Neuronal stem cell (in vitro differentiated cells): ENCODE results near the gene CDH23.

ENCODE experiments used
- DNase-seq: peaks from one replicate; pipeline ENCODE4 v3.0.0-alpha.2; 2013; ENCODE audit warnings: low spot score
- H2AFZ ChIP-seq: one replicate; pipeline ENCODE4 v1.6.1; 2013; ENCODE audit warnings: mild to moderate bottlenecking, low read length, inconsistent platforms
- H2AK5ac ChIP-seq: 2 replicates; pipeline ENCODE4 v1.6.1; 2013; ENCODE audit warnings: low read depth, mild to moderate bottlenecking, inconsistent platforms, low read length, moderate library complexity, mixed read lengths
- H2BK120ac ChIP-seq: 2 replicates; pipeline ENCODE4 v1.6.1; 2013; ENCODE audit warnings: low read depth, mild to moderate bottlenecking, inconsistent platforms, low read length, moderate library complexity, mixed read lengths
- H2BK12ac ChIP-seq: one replicate; pipeline ENCODE4 v1.6.1; 2013; ENCODE audit warnings: low read length, inconsistent platforms
- H2BK15ac ChIP-seq: 2 replicates; pipeline ENCODE4 v1.6.1; 2013; ENCODE audit warnings: mild to moderate bottlenecking, low read length, inconsistent platforms, mixed read lengths
- H2BK5ac ChIP-seq: one replicate; pipeline ENCODE4 v1.6.1; 2013; ENCODE audit warnings: inconsistent platforms, mild to moderate bottlenecking, low read length, moderate library complexity
- H3K14ac ChIP-seq: one replicate; pipeline ENCODE4 v1.6.1; 2013; ENCODE audit warnings: low read length, inconsistent platforms
- H3K18ac ChIP-seq: 2 replicates; pipeline ENCODE4 v1.6.1; 2013; ENCODE audit warnings: low read length, inconsistent platforms
- H3K23ac ChIP-seq: 2 replicates; pipeline ENCODE4 v1.6.1; 2013; ENCODE audit warnings: low read depth, mild to moderate bottlenecking, mixed read lengths, low read length, inconsistent platforms; ENCODE audit not compliant: poor library complexity
- H3K27ac ChIP-seq: replicated peaks from 3 replicates; pipeline ENCODE4 v1.5.1; 2013; ENCODE audit warnings: low read length, inconsistent platforms
- H3K27me3 ChIP-seq, 3 experiments: 2 replicates each; pipeline ENCODE4 v1.6.1; 2013; ENCODE audit warnings: low read length in 3 of 3, mild to moderate bottlenecking in 2 of 3, inconsistent platforms in 1 of 3, low read depth in 1 of 3, mixed read lengths in 1 of 3, moderate library complexity in 1 of 3; ENCODE audit not compliant: control insufficient read depth in 3 of 3, insufficient read depth in 3 of 3
- H3K36me3 ChIP-seq, 2 donors: replicated peaks in 1 of 2; 2 replicates each; pipeline ENCODE4 v1.6.1; 2013; ENCODE audit warnings: low read length in 2 of 2; ENCODE audit not compliant: control insufficient read depth in 2 of 2, insufficient read depth in 2 of 2
- H3K4ac ChIP-seq: 2 replicates; pipeline ENCODE4 v1.6.1; 2013; ENCODE audit warnings: inconsistent platforms, mild to moderate bottlenecking, low read length, moderate library complexity
- H3K4me1 ChIP-seq, 2 donors: 1 replicate in 1 of 2; 2 replicates in 1 of 2; pipeline ENCODE4 v1.6.1; 2013; ENCODE audit warnings: low read length in 2 of 2, low read depth in 1 of 2; ENCODE audit not compliant: control insufficient read depth in 2 of 2, insufficient read depth in 1 of 2
- H3K4me2 ChIP-seq: one replicate; pipeline ENCODE4 v1.6.1; 2013; ENCODE audit warnings: mild to moderate bottlenecking, low read length, inconsistent platforms; ENCODE audit not compliant: insufficient read depth, poor library complexity, severe bottlenecking
- H3K4me3 ChIP-seq, 2 donors: 2 replicates each; pipeline ENCODE4 v1.5.1; 2013; ENCODE audit warnings: low read length in 2 of 2, mild to moderate bottlenecking in 2 of 2, inconsistent platforms in 1 of 2, moderate library complexity in 1 of 2
- H3K79me1 ChIP-seq: one replicate; pipeline ENCODE4 v1.6.1; 2013; ENCODE audit warnings: low read depth, mild to moderate bottlenecking, inconsistent platforms, low read length, moderate library complexity
- H3K9ac ChIP-seq: one replicate; pipeline ENCODE4 v1.6.1; 2013; ENCODE audit warnings: mild to moderate bottlenecking, low read depth, low read length, inconsistent platforms; ENCODE audit not compliant: poor library complexity
- H3K9me3 ChIP-seq, 2 donors: replicated peaks in 1 of 2; 2 replicates each; pipeline versions ENCODE3 to v1.6.1; 2013; ENCODE audit warnings: low read length in 2 of 2, mild to moderate bottlenecking in 2 of 2, inconsistent platforms in 1 of 2, low read depth in 1 of 2, mixed read lengths in 1 of 2, moderate library complexity in 1 of 2; ENCODE audit not compliant: control insufficient read depth in 2 of 2, insufficient read depth in 1 of 2
- H4K8ac ChIP-seq: one replicate; pipeline ENCODE4 v1.6.1; 2013; ENCODE audit warnings: low read depth, mild to moderate bottlenecking, inconsistent platforms, low read length, moderate library complexity
- H4K91ac ChIP-seq: one replicate; pipeline ENCODE4 v1.6.1; 2013; ENCODE audit warnings: low read length, low read depth, mild to moderate bottlenecking, inconsistent platforms; ENCODE audit not compliant: poor library complexity
- WGBS, 2 donors: extraction: QIAGEN DNeasy Blood & Tissue Kit; methylation state at CpG; one replicate each; pipeline ENCODE4 v1.1.7; 2013; ENCODE audit warnings: missing lambda C conversion rate in 2 of 2, mixed read lengths in 1 of 2; ENCODE audit not compliant: insufficient read length in 2 of 2, insufficient replicate concordance in 1 of 2; ENCODE audit errors: extremely low coverage in 2 of 2; 5-methylcytosine and 5-hydroxymethylcytosine counted together

CDH23 gene

DNA sequence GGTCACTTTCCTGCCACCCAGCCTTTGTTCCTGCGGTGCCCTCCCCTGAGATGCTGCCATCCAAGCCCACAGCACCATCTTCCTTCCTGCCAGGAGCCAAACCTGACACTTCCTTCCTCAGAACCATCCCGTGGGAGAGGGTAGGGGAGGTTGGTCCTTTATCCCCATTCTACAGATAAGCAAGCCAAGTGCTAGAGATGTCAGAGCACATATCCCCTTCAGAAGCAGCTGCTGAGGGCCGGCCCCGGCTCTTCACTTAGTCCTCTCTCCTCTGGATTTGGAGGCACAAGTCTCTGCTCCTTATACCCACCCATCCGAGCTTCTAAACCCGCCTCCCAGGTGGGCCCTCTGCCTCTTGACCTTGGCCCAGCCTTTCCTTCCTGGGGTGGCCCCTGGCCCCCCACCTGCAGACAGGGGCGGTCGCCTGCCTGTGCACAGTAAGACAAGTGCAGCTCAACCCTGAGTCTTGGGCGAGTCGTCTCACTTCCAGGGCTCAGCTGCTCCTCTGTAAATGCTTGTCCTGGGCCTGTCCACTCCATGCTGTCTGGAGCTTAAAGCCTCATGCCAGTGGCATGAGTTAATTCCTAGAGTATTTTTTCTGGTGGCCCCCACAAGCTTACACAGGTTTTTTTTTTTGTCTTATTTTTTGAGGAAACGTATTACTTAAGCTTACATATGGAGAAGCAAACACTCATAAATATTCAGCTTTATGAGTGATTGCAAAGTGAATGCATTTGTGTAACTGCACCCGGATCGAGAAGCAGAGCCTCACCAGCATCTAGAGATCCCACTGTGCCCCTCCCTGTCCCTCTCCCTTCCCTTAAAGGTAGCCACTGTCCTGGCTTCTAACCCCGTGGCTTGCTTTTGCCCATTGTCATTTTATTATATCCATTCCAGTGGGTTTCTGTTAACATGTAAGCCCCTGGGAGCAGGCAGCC, 125.1 kb downstream of the CDH23 start:
- Histone ChIP-seq H2BK120ac (no peak overlapping the region), H3K18ac (peak overlapping the region; percentile 76), H3K4me3 (no peak overlapping the region), H3K27ac (no peak overlapping the region), H2BK5ac (no peak overlapping the region), H2BK15ac (peak overlapping the region; percentile 86), H3K79me1 (no peaks in the 10 kb centered on the region), H3K14ac (no peak overlapping the region), H4K91ac (no peak overlapping the region), H3K4me1 (peaks cover 0 to 20% of the 10 kb centered on the region in 2 donors), H2AFZ (no peak overlapping the region), H2AK5ac (peak overlapping the region; percentile 74), H3K9ac (no peak overlapping the region), H2BK12ac (peak overlapping the region; percentile 31), H3K9me3 (no peaks in the 10 kb centered on the region), H3K27me3 (peaks cover 0 to 7% (median 2%) of the 10 kb centered on the region in 3 experiments), H3K23ac (no peak overlapping the region), H3K4ac (no peak overlapping the region), H3K4me2 (no peak overlapping the region), H3K36me3 (no peaks in the 10 kb centered on the region), H4K8ac (no peak overlapping the region)
- no peak for DNase-seq
- WGBS, 2 donors: no CpG with 5 or more reads among the region's 14 CpGs

DNA sequence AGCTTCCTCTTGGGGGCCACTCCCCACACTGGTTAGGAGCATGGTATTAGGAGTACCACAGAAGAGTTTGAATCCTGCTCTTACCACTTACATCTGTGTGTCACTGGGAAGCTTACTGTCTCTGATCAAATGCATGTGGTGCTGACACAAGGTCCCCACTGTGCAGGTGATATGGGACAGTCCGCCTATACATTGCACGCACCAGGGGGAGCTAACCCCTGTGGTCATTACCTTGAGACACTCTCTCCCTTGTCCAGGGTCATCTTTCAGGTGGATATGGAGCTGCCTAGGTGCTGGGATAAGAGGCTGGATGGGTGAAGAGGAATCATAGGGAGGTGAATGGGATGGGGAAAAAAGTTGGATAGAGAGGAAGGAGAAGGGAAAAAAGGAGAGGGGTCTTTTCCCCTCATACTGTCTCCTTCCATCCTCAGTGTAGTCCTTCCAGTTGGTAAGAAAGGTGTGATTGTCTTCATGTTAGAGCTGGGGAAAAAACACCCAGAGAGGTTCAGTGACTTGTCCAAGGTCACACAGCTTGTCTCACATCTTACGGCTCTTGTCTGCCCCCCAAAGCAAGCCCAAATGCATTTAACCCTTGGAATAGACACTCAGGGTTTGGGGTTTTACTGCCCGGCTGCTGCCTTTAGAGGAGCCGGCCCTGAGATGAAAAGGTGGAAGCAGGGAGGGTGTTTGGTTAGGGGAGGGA, 125.9 kb downstream of the CDH23 start:
- WGBS, 2 donors: no CpG with 5 or more reads among the region's 5 CpGs
- peaks cover 0 to 23% of the 10 kb centered on the region in 2 donors for H3K4me1 ChIP-seq
- no peak overlapping the region for H3K14ac ChIP-seq
- no peak overlapping the region for H2AFZ ChIP-seq
- H2AK5ac ChIP-seq: no peak overlapping the region
- no peak overlapping the region for H3K4me3 ChIP-seq
- no peak overlapping the region for H3K4me2 ChIP-seq
- H3K27me3 ChIP-seq: peaks cover 0 to 14% (median 2%) of the 10 kb centered on the region in 3 experiments
- no peak overlapping the region for H4K91ac ChIP-seq
- no peak overlapping the region for H2BK15ac ChIP-seq
- H3K18ac ChIP-seq: no peak overlapping the region
- H3K9ac ChIP-seq: no peak overlapping the region
- no peak for DNase-seq
- H3K36me3 ChIP-seq: no peaks in the 10 kb centered on the region
- H2BK5ac ChIP-seq: no peak overlapping the region
- H3K23ac ChIP-seq: no peak overlapping the region
- no peak overlapping the region for H4K8ac ChIP-seq
- no peaks in the 10 kb centered on the region for H3K79me1 ChIP-seq
- no peak overlapping the region for H3K4ac ChIP-seq
- no peak overlapping the region for H2BK12ac ChIP-seq
- no peaks in the 10 kb centered on the region for H3K9me3 ChIP-seq
- H2BK120ac ChIP-seq: no peak overlapping the region
- no peak overlapping the region for H3K27ac ChIP-seq

DNA sequence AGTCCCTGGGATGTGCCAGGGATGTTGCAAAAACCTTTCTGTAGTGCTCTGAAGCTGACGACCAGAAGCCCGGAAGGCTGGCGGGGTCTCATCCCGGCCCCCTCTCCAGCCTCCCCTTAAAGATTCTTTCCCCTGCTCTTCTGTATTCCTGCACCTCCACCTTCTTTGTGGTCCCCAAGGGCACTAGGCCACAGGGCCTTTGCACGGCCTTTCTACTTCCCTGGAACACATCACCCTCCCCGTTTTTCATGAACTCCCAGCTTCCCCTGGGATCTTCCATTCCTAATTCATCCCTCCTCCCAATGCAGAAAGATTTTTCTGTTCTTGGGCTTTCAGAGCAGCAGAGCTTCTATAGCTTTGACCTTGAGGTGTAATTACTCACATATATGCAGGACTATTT, 127.0 kb downstream of the CDH23 start:
- peaks cover 0 to 17% (median 2%) of the 10 kb centered on the region in 3 experiments for H3K27me3 ChIP-seq
- H3K4me1 ChIP-seq: peaks cover 2 to 31% of the 10 kb centered on the region in 2 donors
- no peaks in the 10 kb centered on the region for H3K79me1 ChIP-seq
- H3K36me3 ChIP-seq: no peaks in the 10 kb centered on the region
- H3K9ac ChIP-seq: no peak overlapping the region
- H3K23ac ChIP-seq: no peak overlapping the region
- H3K4me3 ChIP-seq: no peak overlapping the region
- no peak overlapping the region for H3K27ac ChIP-seq
- DNase-seq: no peak
- H4K91ac ChIP-seq: no peak overlapping the region
- peak overlapping the region; percentile 77 for H2AK5ac ChIP-seq
- H3K18ac ChIP-seq: no peak overlapping the region
- H2BK120ac ChIP-seq: no peak overlapping the region
- no peak overlapping the region for H3K4me2 ChIP-seq
- H4K8ac ChIP-seq: no peak overlapping the region
- no peak overlapping the region for H2BK12ac ChIP-seq
- peak overlapping the region; percentile 27 for H2BK15ac ChIP-seq
- no peak overlapping the region for H3K14ac ChIP-seq
- no CpG with 5 or more reads among the region's 6 CpGs for WGBS, 2 donors
- H2BK5ac ChIP-seq: no peak overlapping the region
- no peaks in the 10 kb centered on the region for H3K9me3 ChIP-seq
- H2AFZ ChIP-seq: no peak overlapping the region
- H3K4ac ChIP-seq: no peak overlapping the region

DNA sequence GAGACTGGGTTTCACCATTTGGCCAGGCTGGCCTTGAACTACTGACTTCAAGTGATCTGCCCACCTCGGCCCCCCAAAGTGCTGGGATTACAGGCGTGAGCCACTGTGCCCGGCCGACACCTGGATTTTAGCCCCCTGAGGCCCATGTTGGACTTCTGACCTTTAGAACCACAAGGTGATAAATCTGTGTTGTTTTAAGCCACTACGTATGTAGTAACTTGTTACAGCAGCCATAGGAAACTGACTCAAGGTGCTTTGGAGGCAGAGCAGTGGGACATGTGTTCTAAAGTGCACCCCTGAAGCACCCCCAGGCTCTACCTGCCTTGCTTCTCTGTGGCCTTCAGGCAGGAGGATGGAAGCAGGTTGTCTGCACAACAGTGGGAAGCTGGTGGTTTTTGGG, 128.4 kb downstream of the CDH23 start:
- H4K91ac ChIP-seq: no peak overlapping the region
- no peak for DNase-seq
- peak overlapping the region; percentile 4 for H2BK120ac ChIP-seq
- no peak overlapping the region for H2AFZ ChIP-seq
- H2BK15ac ChIP-seq: peak overlapping the region; percentile 86
- H2BK5ac ChIP-seq: no peak overlapping the region
- H2BK12ac ChIP-seq: peak overlapping the region; percentile 64
- H3K4ac ChIP-seq: no peak overlapping the region
- no peaks in the 10 kb centered on the region for H3K9me3 ChIP-seq
- H3K27ac ChIP-seq: no peak overlapping the region
- H3K18ac ChIP-seq: peak overlapping the region; percentile 20
- WGBS, 2 donors: no CpG with 5 or more reads among the region's 5 CpGs
- no peaks in the 10 kb centered on the region for H3K36me3 ChIP-seq
- H3K79me1 ChIP-seq: no peaks in the 10 kb centered on the region
- H3K23ac ChIP-seq: no peak overlapping the region
- H3K14ac ChIP-seq: no peak overlapping the region
- no peak overlapping the region for H3K4me3 ChIP-seq
- no peak overlapping the region for H3K9ac ChIP-seq
- H3K4me1 ChIP-seq: peaks cover 2 to 43% of the 10 kb centered on the region in 2 donors
- peaks cover 0 to 21% (median 2%) of the 10 kb centered on the region in 3 experiments for H3K27me3 ChIP-seq
- H4K8ac ChIP-seq: no peak overlapping the region
- H2AK5ac ChIP-seq: no peak overlapping the region
- no peak overlapping the region for H3K4me2 ChIP-seq
